Measurements from ENCODE around the gene KLHL30. TPM values are rescaled to one million over a fixed set of nuclear protein-coding genes. Genes with fewer than 3 reads are reported as not detected.

KLHL30 gene
- total RNA-seq, 1 donor from 2014 or later, result 0.25 TPM

DNA sequence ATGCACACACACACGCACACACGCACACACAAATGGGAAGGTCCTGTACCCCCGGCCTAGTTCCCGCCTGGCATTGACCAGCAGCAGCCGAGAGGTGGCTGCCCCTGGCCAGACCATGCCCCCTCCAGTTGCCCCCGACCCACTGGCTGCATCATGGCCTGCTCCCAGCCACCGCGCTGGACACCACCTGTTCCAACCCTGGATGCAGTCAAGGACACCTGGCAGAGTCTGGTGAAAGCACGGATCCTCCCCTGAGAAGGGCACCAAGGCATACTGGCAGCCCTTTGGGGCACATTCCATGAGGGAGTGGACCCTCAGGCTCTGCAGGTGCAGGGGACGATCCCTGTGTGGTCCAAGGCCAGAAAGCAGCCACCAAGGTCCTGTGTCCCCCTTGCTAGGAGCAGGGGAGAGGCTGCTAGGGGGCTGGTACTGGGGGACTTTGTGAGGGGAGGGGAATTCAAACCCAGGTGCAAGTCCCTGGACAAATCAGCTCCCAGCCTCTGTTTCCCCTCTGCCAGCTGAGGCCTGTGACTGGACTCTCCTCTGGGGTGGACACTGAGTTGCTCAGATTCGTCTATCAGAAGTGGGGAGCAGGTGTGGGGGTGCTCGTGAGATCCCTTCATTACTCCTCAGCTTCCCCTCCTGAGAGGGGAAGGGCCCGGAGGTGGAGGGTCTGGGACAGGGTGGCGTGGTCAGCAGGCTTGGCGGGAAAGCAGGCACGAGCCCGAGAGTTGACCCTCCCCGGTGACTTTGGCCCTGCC, 34.8 kb upstream of the KLHL30 start:
- H3K4me3 ChIP-seq, result no peak overlapping the region
- no peaks in the 10 kb centered on the region for H3K27me3 ChIP-seq
- intact Hi-C loops (cut with DNase I), result no loop called here
- H3K4me1 ChIP-seq, result no peaks in the 10 kb centered on the region
- no peaks in the 10 kb centered on the region for H3K9me3 ChIP-seq
- H3K36me3 ChIP-seq, result no peaks in the 10 kb centered on the region
- no peak overlapping the region for H3K27ac ChIP-seq
- TF ChIP-seq POLR2A (IDR thresholded peaks at IDR 0.05) (no peak), POLR2AphosphoS5 (IDR thresholded peaks at IDR 0.05; ENCODE audit: insufficient read depth in 1 of 2, low read depth in 1 of 2) (no peak)
- TF ChIP-seq, protein P1, sequence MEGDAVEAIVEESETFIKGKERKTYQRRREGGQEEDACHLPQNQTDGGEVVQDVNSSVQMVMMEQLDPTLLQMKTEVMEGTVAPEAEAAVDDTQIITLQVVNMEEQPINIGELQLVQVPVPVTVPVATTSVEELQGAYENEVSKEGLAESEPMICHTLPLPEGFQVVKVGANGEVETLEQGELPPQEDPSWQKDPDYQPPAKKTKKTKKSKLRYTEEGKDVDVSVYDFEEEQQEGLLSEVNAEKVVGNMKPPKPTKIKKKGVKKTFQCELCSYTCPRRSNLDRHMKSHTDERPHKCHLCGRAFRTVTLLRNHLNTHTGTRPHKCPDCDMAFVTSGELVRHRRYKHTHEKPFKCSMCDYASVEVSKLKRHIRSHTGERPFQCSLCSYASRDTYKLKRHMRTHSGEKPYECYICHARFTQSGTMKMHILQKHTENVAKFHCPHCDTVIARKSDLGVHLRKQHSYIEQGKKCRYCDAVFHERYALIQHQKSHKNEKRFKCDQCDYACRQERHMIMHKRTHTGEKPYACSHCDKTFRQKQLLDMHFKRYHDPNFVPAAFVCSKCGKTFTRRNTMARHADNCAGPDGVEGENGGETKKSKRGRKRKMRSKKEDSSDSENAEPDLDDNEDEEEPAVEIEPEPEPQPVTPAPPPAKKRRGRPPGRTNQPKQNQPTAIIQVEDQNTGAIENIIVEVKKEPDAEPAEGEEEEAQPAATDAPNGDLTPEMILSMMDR (IDR thresholded peaks at IDR 0.05), result no peak
- no peak for DNase-seq (ENCODE audit: extremely low spot score in 2 of 2)

DNA sequence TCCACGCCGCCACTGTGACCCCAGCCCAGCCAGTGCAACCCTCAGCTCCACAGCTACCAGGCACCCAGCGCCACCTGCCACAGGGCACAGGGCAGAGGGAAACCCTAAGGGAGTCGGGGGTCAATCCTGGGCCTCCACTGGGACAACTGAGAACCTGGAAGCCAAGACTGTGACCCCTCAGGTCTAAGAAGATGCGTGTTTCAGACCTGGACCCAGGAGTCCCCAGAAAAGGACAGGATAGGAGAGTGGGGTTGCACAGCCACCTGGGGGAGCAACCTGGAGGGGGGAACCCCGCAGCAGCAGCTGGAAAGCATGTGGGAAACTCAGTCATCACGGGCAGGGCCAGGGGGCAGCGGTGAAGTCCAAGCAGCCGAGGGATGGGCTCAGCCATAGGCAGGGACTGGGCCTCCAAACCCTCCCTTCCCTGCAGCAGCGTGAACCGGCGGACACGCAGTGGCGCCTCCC, 34.2 kb upstream of the KLHL30 start:
- DNase-seq (ENCODE audit: extremely low spot score in 2 of 2), result no peak
- Histone ChIP-seq H3K9me3 (no peaks in the 10 kb centered on the region), H3K27ac (no peak overlapping the region), H3K4me3 (no peak overlapping the region), H3K4me1 (no peaks in the 10 kb centered on the region), H3K36me3 (no peaks in the 10 kb centered on the region), H3K27me3 (no peaks in the 10 kb centered on the region)
- intact Hi-C loops (cut with DNase I), result no loop called here
- no peak for TF ChIP-seq POLR2AphosphoS5 (IDR thresholded peaks at IDR 0.05; ENCODE audit: insufficient read depth in 1 of 2, low read depth in 1 of 2)
- TF ChIP-seq POLR2A (IDR thresholded peaks at IDR 0.05), result no peak
- TF ChIP-seq, protein P1 (IDR thresholded peaks at IDR 0.05), result no peak

DNA sequence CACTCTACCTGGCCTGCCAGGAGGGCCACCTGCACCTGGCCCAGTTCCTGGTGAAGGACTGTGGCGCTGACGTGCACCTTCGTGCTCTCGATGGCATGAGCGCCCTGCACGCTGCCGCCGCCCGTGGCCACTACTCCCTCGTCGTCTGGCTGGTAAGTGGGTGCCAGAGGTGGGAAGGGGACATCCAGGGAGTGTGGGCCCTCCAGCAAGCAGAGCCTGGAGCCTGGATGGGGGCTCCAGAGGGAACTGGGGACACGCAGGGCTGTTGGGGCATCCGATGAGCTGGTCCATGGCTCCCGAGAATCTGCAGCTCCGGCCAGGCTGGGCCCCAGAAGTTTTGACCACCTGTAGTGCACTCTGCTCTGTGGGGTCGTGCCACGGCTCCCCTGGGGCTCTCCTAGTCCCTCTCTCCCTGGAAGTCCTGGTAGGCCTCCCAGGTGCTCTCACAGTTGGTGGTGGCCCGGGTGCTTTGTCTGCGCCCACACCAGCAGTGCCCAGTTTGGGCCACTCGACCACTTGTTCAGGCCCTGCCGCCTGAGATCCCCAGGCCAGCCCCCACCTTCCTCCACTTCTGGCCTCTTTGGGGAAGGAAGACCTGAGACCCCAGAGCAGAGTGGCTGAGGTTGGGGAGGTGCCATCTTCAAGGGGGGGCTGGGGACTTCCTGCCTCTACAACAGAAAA, 33.6 kb upstream of the KLHL30 start:
- no peak overlapping the region for H3K27ac ChIP-seq
- H3K9me3 ChIP-seq, result no peaks in the 10 kb centered on the region
- H3K4me1 ChIP-seq, result no peaks in the 10 kb centered on the region
- no peak overlapping the region for H3K4me3 ChIP-seq
- intact Hi-C loops (cut with DNase I), result no loop called here
- H3K36me3 ChIP-seq, result no peaks in the 10 kb centered on the region
- no peak for DNase-seq (ENCODE audit: extremely low spot score in 2 of 2)
- H3K27me3 ChIP-seq, result no peaks in the 10 kb centered on the region
- TF ChIP-seq, protein P1 (IDR thresholded peaks at IDR 0.05), result no peak
- TF ChIP-seq POLR2AphosphoS5 (IDR thresholded peaks at IDR 0.05; ENCODE audit: insufficient read depth in 1 of 2, low read depth in 1 of 2), result no peak
- no peak for TF ChIP-seq POLR2A (IDR thresholded peaks at IDR 0.05)

DNA sequence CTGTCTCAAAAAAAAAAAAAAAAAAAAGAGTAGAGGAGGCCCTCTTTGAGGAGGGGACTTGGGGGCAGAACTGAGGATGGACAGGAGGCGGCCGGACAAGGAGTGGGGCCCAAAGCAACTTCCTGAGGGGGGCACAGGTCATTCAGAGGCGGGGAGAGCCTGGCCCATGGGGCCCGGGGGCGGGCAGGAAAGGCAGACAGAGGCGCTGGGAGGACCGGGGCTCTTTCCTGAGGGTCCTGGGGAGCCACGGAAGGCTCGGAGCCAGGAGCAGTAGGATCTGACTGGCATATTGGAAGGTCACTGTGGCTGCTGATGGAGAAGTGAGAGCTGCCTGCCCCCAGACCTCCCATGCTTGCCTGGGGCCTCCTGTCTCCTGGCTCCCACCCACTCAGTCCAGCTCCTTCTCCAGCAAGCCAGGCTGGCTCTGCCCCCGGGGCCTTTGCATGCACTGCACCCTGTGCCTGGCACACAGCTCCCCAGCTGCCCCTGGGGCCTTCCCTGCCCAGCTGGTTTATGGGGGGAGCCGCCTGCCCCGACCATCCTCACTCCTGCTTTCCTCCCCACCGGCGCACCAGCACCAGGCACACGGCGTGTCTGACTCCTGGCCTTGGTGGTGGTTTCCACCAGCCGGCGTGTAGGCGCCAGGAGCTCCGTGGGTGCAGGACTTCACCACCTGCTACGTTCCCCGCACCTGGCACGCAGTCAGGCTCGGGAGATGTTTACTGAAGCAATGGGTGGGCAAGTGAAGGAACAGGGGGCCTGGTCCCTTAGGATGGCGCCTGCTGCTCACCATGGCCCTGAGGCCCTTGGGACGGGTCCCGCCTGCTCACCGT, 32.7 kb upstream of the KLHL30 start:
- H3K4me1 ChIP-seq, result no peaks in the 10 kb centered on the region

More for the DNA sequence above, 32.7 kb upstream of the KLHL30 start:
- no peak for TF ChIP-seq POLR2A (IDR thresholded peaks at IDR 0.05)
- TF ChIP-seq, protein P1 (IDR thresholded peaks at IDR 0.05), result no peak
- TF ChIP-seq POLR2AphosphoS5 (IDR thresholded peaks at IDR 0.05; ENCODE audit: insufficient read depth in 1 of 2, low read depth in 1 of 2), result no peak
- Histone ChIP-seq H3K27me3 (no peaks in the 10 kb centered on the region), H3K27ac (no peak overlapping the region), H3K9me3 (no peaks in the 10 kb centered on the region), H3K4me3 (no peak overlapping the region), H3K36me3 (no peaks in the 10 kb centered on the region)
- intact Hi-C loops (cut with DNase I), result no loop called here
- no peak for DNase-seq (ENCODE audit: extremely low spot score in 2 of 2)

Data from vagina (tissue), 2 donors.